Left ventricle myocardium inferior (tissue), 1 donor: ENCODE measurements around the gene DCDC2C. TPM values are rescaled to one million over a fixed set of nuclear protein-coding genes. Genes with fewer than 3 reads are reported as not detected.

Source experiments
- DNase-seq: peaks from one replicate; pipeline ENCODE4 v3.0.0-alpha.2; 2020
- H3K27ac ChIP-seq: fragments of 200-600 bp; replicated peaks from 2 replicates; pipeline ENCODE4 v1.8.0; 2021
- H3K27me3 ChIP-seq: fragments of 200-600 bp; 2 replicates; pipeline ENCODE4 v1.8.0; 2021; ENCODE audit warnings: low read depth
- H3K36me3 ChIP-seq: fragments of 200-600 bp; 2 replicates; pipeline ENCODE4 v1.8.0; 2021
- H3K4me1 ChIP-seq: fragments of 200-600 bp; 2 replicates; pipeline ENCODE4 v1.8.0; 2021
- H3K4me3 ChIP-seq: fragments of 200-600 bp; 2 replicates; pipeline ENCODE4 v1.8.0; 2021; ENCODE audit warnings: mild to moderate bottlenecking, moderate library complexity
- H3K9me3 ChIP-seq: fragments of 200-600 bp; replicated peaks from 2 replicates; pipeline ENCODE4 v1.8.0; 2021
- intact Hi-C: fragments of 100-400 bp; cut with micrococcal nuclease; formaldehyde crosslinking; loops from one replicate; pipeline ENCODE4 v1.11.0; 2022
- total RNA-seq: library from RNA; stranded (reverse); fragmentation: NEBNext Ultra II Directional; extraction: Animal tissue kit (Norgen Biotek cat#: 25700); gene quantifications from one replicate; pipeline ENCODE4 v1.2.1, GENCODE V29; 2021
- TF ChIP-seq, protein P1 (sequence below): fragments of 200-600 bp; IDR thresholded peaks from 2 replicates; pipeline ENCODE4 v1.8.0; 2021; ENCODE audit warnings: antibody characterized with exemption, mild to moderate bottlenecking, borderline replicate concordance
- donor health status: DM: no; HTN: yes; CAD: no; lungs with severe emphysema.

Gene DCDC2C
- total RNA-seq, 1 donor from 2014 or later: not detected

DNA sequence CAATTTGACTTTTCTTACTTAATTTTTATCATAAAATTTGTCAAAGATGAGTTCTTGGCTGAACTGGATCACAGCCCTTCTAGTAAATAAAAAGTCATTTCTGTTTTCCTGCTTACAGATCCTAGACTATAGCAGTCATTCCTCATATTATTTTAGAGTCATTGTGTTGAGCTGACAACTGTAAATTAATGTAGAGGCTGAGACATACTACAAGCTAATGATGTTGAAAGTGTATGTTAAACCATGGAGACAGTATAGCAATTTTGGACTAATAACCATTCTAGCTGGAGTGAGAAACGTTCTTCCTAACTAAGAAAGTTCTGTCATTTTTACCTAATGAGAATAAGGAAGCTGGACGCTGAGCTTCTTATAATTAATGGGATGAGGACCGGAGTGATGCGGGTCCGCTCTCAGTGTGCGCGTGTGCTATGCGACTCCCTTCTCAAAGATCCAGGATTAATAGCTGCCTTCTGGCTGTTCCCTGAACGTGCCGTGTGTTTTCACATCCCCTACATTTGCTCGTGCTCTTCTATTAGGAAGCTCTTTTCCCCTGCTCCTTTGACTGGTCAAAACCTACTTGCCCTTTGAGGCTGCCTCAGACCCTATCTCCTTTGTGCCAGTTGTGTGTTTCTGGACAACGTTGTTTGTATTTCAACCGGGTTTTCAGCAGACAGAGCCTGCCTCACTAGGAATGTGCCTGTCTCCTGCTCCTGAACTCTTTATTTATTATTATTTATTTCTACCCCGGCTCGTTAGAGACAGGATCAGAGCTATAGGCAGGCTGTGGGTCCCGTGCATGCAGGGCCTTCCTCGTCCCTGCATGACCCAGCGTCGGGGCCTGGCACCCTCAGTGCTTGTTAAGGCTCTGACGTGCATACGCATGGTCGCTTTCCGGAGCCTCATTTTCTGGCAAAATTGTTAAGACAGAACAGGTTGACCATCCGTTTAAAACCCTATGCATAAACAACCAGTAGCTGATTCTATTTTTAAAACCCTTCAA lies 182.6 kb downstream of the DCDC2C start:
- Histone ChIP-seq H3K4me1 (no peaks in the 10 kb centered on the region), H3K9me3 (no peaks in the 10 kb centered on the region), H3K27me3 (no peaks in the 10 kb centered on the region), H3K4me3 (no peak overlapping the region), H3K27ac (no peak overlapping the region), H3K36me3 (no peaks in the 10 kb centered on the region)
- no peak for DNase-seq
- TF ChIP-seq, protein P1, sequence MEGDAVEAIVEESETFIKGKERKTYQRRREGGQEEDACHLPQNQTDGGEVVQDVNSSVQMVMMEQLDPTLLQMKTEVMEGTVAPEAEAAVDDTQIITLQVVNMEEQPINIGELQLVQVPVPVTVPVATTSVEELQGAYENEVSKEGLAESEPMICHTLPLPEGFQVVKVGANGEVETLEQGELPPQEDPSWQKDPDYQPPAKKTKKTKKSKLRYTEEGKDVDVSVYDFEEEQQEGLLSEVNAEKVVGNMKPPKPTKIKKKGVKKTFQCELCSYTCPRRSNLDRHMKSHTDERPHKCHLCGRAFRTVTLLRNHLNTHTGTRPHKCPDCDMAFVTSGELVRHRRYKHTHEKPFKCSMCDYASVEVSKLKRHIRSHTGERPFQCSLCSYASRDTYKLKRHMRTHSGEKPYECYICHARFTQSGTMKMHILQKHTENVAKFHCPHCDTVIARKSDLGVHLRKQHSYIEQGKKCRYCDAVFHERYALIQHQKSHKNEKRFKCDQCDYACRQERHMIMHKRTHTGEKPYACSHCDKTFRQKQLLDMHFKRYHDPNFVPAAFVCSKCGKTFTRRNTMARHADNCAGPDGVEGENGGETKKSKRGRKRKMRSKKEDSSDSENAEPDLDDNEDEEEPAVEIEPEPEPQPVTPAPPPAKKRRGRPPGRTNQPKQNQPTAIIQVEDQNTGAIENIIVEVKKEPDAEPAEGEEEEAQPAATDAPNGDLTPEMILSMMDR: no peak
- intact Hi-C loops: no loop called here

DNA sequence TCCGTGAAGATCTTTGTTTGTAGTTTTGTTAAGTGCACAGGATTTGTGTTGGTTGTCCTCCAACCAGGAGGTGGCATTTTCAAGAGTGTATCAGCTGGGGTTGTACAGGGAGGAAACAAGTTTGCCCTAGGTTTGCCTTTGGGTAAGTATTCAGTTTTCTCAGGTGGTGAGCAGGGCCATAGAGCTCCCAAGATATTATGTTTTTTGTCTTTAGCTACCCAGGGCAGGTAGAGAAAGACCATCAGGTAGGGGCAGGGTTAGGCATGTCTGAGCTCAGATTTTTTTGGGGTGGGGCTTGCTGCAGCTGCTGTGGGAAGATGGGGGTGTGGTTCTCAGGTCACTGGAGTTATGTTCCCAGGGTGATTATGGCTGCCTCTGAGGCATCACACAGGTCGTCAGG lies 191.6 kb downstream of the DCDC2C start:
- Histone ChIP-seq H3K4me3 (no peak overlapping the region), H3K27me3 (peaks cover 4% of the 10 kb centered on the region), H3K9me3 (peaks cover 3% of the 10 kb centered on the region), H3K4me1 (no peaks in the 10 kb centered on the region), H3K27ac (no peak overlapping the region), H3K36me3 (no peaks in the 10 kb centered on the region)
- no peak for DNase-seq
- intact Hi-C loops: no loop called here
- TF ChIP-seq, protein P1: no peak

Other genes with a start within 250 kb of the DCDC2C start
- gene ADI1, start 184.0 kb upstream of the DCDC2C start, total RNA-seq: 195 TPM
- gene RNASEH1, start 145.2 kb upstream of the DCDC2C start, total RNA-seq: 20.9 TPM
- gene RPS7, start 128.3 kb upstream of the DCDC2C start, total RNA-seq: 583 TPM
- 4.9 TPM for gene COLEC11, start 108.5 kb upstream of the DCDC2C start, total RNA-seq
- gene ALLC, start 45.4 kb upstream of the DCDC2C start, total RNA-seq: not detected